GM06990 (cell line): Measurements from ENCODE around the gene CSTB.

Experiments used
- DNase-seq: peaks from one replicate; pipeline ENCODE4 v3.0.0-alpha.2; 2011; ENCODE audit not compliant: insufficient read length; ENCODE audit errors: extremely low read depth
- H3K27me3 ChIP-seq: replicated peaks from 2 replicates; pipeline ENCODE4 v1.6.0; 2011; ENCODE audit warnings: low read length; ENCODE audit not compliant: control insufficient read depth, insufficient read depth
- H3K36me3 ChIP-seq: 2 replicates; pipeline ENCODE4 v1.5.1; 2011; ENCODE audit warnings: low read length; ENCODE audit not compliant: control insufficient read depth, insufficient read depth
- H3K4me3 ChIP-seq: replicated peaks from 2 replicates; pipeline ENCODE4 v1.5.1; 2011; ENCODE audit warnings: low read depth, mild to moderate bottlenecking, control low read depth, low read length
- TF ChIP-seq, protein P1 (sequence below): IDR thresholded peaks from 2 replicates; pipeline ENCODE4 v1.5.1; 2011; ENCODE audit warnings: low read length, control low read depth, mild to moderate bottlenecking, inconsistent platforms; ENCODE audit not compliant: insufficient read depth, poor library complexity, severe bottlenecking

The CSTB gene

DNA sequence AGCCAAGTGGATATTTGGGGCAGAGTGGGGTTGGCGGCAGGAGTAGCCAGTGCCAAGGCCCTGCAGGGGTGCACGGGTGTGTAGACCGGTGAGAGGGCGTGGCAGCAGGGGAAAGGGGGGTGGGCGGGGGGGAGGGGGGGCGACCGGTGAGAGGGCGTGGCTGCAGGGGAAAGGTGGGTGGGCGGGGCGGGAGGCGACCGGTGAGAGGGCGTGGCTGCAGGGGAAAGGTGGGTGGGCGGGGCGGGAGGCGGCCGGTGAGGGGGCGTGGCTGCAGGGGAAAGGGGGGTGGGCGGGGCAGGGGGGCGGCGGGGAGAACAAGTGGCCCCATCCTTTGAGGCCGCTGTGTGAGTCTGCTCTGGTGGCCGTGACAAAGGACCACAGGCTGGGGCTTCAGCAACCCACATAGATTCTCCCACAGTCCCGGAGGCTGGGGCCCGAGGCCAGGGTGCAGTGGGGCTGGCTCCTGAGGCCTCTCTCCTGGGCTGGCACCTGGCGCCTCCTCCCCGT, 39.1 kb upstream of the CSTB start:
- no peak for DNase-seq
- TF ChIP-seq, protein P1, sequence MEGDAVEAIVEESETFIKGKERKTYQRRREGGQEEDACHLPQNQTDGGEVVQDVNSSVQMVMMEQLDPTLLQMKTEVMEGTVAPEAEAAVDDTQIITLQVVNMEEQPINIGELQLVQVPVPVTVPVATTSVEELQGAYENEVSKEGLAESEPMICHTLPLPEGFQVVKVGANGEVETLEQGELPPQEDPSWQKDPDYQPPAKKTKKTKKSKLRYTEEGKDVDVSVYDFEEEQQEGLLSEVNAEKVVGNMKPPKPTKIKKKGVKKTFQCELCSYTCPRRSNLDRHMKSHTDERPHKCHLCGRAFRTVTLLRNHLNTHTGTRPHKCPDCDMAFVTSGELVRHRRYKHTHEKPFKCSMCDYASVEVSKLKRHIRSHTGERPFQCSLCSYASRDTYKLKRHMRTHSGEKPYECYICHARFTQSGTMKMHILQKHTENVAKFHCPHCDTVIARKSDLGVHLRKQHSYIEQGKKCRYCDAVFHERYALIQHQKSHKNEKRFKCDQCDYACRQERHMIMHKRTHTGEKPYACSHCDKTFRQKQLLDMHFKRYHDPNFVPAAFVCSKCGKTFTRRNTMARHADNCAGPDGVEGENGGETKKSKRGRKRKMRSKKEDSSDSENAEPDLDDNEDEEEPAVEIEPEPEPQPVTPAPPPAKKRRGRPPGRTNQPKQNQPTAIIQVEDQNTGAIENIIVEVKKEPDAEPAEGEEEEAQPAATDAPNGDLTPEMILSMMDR: no peak
- Histone ChIP-seq H3K4me3 (no peak overlapping the region), H3K36me3 (no peaks in the 10 kb centered on the region), H3K27me3 (no peaks in the 10 kb centered on the region)

DNA sequence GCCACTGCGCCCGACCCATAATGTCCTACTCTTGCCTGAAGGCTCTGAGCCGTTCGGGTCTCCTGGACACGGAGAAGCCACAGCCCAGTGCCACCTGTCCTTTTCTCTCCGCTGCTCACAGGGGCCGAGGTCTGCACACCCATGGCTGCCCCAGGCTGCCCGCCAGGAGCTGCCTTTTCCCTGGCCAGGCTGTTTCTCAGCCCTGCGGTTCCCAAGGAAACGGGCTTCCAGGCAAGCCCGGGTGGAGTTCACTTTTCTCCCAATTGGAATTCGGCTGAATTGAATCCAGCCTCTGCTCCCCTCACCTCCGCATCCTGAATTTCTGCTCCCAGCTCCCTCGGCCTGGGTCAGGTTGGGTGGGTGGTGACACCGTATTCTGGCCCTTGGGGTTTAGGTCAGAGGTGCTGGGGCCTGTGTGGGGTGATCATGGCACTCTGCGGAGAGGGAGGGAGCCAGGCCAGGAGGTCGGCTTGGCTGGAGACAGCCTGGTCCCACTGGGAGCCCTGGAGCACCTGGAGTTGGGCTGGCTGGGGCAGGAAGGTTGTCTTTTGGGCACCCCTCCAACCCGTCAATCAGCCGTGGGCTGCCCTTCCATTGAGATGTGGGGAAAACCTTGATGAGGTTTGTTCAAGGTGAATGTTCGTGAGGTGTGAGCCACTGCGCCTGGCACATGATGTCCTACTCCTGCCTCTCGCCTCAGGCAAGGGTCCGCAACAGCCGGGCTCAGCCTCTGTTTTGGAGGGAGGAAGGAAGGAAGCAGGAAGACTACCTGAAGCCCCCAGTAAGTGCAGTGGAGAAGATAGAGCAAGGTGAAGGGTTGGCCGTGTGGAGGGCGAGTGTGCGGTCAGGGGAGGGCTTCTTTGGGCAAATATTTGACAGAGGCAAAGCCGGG, 38.4 kb upstream of the CSTB start:
- Histone ChIP-seq H3K27me3 (no peaks in the 10 kb centered on the region), H3K36me3 (no peaks in the 10 kb centered on the region), H3K4me3 (no peak overlapping the region)
- TF ChIP-seq, protein P1: no peak
- DNase-seq: no peak

DNA sequence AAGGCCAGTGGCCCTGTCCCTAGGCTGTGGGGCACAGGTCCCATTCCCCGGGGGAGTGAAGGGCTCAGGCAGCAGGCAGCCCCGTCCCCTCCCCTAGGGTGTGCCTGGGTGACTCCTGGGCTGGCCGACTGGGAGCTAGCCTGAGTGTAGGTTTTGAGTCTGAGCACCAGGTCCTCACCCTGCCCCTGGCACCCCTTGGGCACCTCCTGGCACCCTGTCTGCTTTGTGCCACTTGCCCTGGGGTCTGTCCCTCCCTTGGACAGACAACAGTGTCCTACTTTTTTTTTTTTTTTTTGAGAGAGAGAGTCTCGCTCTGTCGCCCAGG, 37.5 kb upstream of the CSTB start:
- Histone ChIP-seq H3K36me3 (no peaks in the 10 kb centered on the region), H3K27me3 (no peaks in the 10 kb centered on the region), H3K4me3 (no peak overlapping the region)
- TF ChIP-seq, protein P1: no peak
- no peak for DNase-seq

DNA sequence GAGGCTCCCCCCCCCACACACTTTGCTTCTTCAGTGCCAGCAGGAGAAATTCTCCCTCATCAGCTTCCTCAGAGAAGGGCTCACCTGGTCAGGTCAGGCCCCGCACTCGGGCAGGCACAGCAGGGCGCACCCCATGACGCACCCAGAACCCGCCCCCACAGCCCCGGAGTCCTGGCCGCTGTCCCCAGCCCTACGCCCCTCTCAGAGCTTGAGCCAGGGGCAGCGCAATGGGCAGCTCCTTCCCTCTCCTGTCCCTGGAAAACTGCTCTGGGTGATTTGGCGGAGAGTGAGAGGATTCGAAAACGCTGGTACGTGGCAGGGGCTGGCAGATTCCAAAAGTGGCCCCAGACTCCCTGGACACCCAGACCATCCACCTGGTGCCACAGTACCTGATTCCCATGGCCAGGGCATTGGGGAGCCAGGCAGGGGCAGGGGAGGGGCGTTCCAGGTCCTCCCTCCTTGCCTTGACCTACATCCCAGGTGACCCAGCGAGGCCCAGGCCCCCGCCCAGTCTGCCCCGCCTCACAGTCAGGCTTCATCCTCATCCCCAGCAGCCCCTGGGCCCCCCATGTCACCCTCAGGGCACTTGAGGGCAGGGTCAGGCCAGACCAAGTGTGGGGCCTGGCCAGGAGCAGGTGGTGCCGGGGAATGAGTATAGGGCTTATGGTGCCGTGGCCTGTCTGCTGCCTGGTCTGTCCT, 37.0 kb upstream of the CSTB start:
- DNase-seq: no peak
- TF ChIP-seq, protein P1: no peak
- H3K27me3 ChIP-seq: no peaks in the 10 kb centered on the region
- no peak overlapping the region for H3K4me3 ChIP-seq
- no peaks in the 10 kb centered on the region for H3K36me3 ChIP-seq

DNA sequence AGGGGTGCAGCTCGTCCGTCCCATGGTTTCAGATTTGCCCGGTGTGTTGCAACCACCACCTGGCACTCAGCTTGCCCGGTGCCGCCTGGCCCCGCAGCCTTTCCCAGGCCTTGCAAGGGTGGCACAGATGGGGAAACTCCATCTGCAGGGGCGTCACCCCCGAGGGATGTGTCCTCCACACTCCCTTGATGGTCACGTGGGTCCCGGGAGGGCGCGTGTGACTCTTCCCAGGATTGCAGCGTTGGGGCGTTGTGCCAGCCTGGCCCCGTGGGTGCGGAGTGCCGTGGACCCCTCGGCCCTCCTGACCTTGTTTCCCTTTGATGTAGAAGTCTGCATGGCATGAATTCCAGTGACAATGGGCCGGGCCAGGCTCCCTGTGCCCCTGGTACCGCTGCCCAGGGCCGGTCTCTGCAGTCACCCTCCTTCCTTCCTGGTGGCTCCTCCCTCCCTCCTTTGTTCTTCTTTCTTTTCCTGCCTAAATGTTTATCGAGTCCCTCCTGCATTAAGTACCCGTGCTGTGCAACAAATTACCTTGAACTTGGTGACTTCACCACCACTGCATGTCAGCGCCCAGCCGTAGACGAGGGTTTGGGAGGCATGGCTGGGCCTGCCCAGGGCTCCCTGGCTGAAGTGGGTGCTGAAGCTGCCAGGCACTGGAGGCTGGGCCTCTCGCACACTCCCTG, 36.2 kb upstream of the CSTB start:
- Histone ChIP-seq H3K27me3 (no peaks in the 10 kb centered on the region), H3K36me3 (no peaks in the 10 kb centered on the region), H3K4me3 (peak overlapping the region; percentile 5; the same call in 1 of the 2 replicates)
- TF ChIP-seq, protein P1: no peak
- DNase-seq: no peak
